WTC11 (cell line): ENCODE measurements around the gene COG5. TPM values are rescaled to one million over a fixed set of nuclear protein-coding genes. Genes with fewer than 3 reads are reported as not detected.

Experiments used
- ATAC-seq: fragments of 200-7000 bp; cut with Tn5 transposase; 2 replicates; pipeline ENCODE4 v1.10.0; 2021; ENCODE audit warnings: mild to moderate bottlenecking, moderate library complexity
- CTCF ChIA-PET: fragments of 300-600 bp; sonication (Branson Sonifier 250); formaldehyde crosslinking; loops from one replicate; lab custom pipeline; 2021; ENCODE audit warnings: antibody characterized with exemption; lab: Charles Lee
- POLR2A ChIA-PET: fragments of 350-600 bp; sonication (Branson Sonifier 250); formaldehyde crosslinking; loops from one replicate; lab custom pipeline; 2021; ENCODE audit warnings: antibody characterized with exemption; lab: Charles Lee
- DNase-seq: peaks from one replicate; pipeline ENCODE4 v3.0.0; 2021; ENCODE audit warnings: low spot score
- H3K27ac Mint-ChIP-seq: 2 replicates; pipeline ENCODE4 v1.8.0; 2021; ENCODE audit warnings: mixed read lengths
- H3K27me3 Mint-ChIP-seq: 2 replicates; pipeline ENCODE4 v1.8.0; 2021; ENCODE audit warnings: low read depth, mild to moderate bottlenecking, moderate library complexity, mixed read lengths
- H3K36me3 Mint-ChIP-seq: 2 replicates; pipeline ENCODE4 v1.8.0; 2021; ENCODE audit warnings: mixed read lengths
- H3K4me1 Mint-ChIP-seq: 2 replicates; pipeline ENCODE4 v1.8.0; 2022; ENCODE audit warnings: mixed read lengths
- H3K4me3 Mint-ChIP-seq: 2 replicates; pipeline ENCODE4 v1.8.0; 2021; ENCODE audit warnings: mild to moderate bottlenecking, moderate library complexity, mixed read lengths
- H3K9me3 Mint-ChIP-seq: 2 replicates; pipeline ENCODE4 v1.8.0; 2021; ENCODE audit warnings: mixed read lengths
- CDX4 ChIP-seq: fragments of 250-450 bp; sonication (Bioruptor Pico); IDR thresholded peaks from 2 replicates; pipeline ENCODE4 v1.9.0; 2021; ENCODE audit warnings: moderate library complexity, mild to moderate bottlenecking, inconsistent platforms, borderline replicate concordance
- CREB1 ChIP-seq: sonication (generic); formaldehyde crosslinking; IDR thresholded peaks from 2 replicates; pipeline ENCODE4 v1.8.0; 2023; ENCODE audit warnings: mild to moderate bottlenecking, missing genetic modification reagents
- CTCF ChIP-seq: fragments of 200-600 bp; IDR thresholded peaks from 2 replicates; pipeline ENCODE4 v1.8.0; 2022; ENCODE audit warnings: antibody characterized with exemption
- E2F4 ChIP-seq: sonication (generic); formaldehyde crosslinking; IDR thresholded peaks from 2 replicates; pipeline ENCODE4 v1.8.1; 2022; ENCODE audit warnings: low read depth, mild to moderate bottlenecking, moderate library complexity, missing genetic modification reagents, borderline replicate concordance
- ETV6 ChIP-seq: sonication (generic); formaldehyde crosslinking; IDR thresholded peaks from 2 replicates; pipeline ENCODE4 v1.8.1; 2022; ENCODE audit warnings: mild to moderate bottlenecking, missing genetic modification reagents
- FOXK1 ChIP-seq: sonication (generic); formaldehyde crosslinking; IDR thresholded peaks from 2 replicates; pipeline ENCODE4 v1.8.0; 2022; ENCODE audit warnings: mild to moderate bottlenecking, moderate library complexity, missing genetic modification reagents
- HMGXB4 ChIP-seq: sonication (generic); formaldehyde crosslinking; IDR thresholded peaks from 2 replicates; pipeline ENCODE4 v1.8.1; 2023; ENCODE audit warnings: mild to moderate bottlenecking, moderate library complexity, missing genetic modification reagents
- MAX ChIP-seq: sonication (generic); formaldehyde crosslinking; IDR thresholded peaks from 2 replicates; pipeline ENCODE4 v1.8.0; 2022; ENCODE audit warnings: mild to moderate bottlenecking, missing genetic modification reagents
- NR1H2 ChIP-seq: sonication (generic); formaldehyde crosslinking; IDR thresholded peaks from 2 replicates; pipeline ENCODE4 v1.9.0; 2021; ENCODE audit warnings: mild to moderate bottlenecking, moderate library complexity, missing genetic modification reagents
- SMAD3 ChIP-seq: sonication (generic); formaldehyde crosslinking; IDR thresholded peaks from 2 replicates; pipeline ENCODE4 v1.8.0; 2022; ENCODE audit warnings: missing genetic modification reagents, mild to moderate bottlenecking, borderline replicate concordance
- STAT6 ChIP-seq: sonication (generic); formaldehyde crosslinking; conservative IDR thresholded peaks from 2 replicates; pipeline ENCODE4 v1.8.1; 2023; ENCODE audit warnings: mild to moderate bottlenecking, low read depth, missing genetic modification reagents, moderate library complexity
- TEAD1 ChIP-seq: sonication (generic); formaldehyde crosslinking; IDR thresholded peaks from 2 replicates; pipeline ENCODE4 v1.8.0; 2022; ENCODE audit warnings: mild to moderate bottlenecking, missing genetic modification reagents
- TEAD4 ChIP-seq: sonication (generic); formaldehyde crosslinking; IDR thresholded peaks from 2 replicates; pipeline ENCODE4 v1.8.0; 2022; ENCODE audit warnings: mild to moderate bottlenecking, missing genetic modification reagents
- ZNF263 ChIP-seq: sonication (generic); formaldehyde crosslinking; IDR thresholded peaks from 2 replicates; pipeline ENCODE4 v1.8.1; 2022; ENCODE audit warnings: low read depth, mild to moderate bottlenecking, moderate library complexity, missing genetic modification reagents
- ZNF396 ChIP-seq: fragments of 250-450 bp; sonication (Bioruptor Pico); IDR thresholded peaks from 2 replicates; pipeline ENCODE4 v1.8.0; 2021; ENCODE audit warnings: mild to moderate bottlenecking, moderate library complexity, borderline replicate concordance
- ZNF532 ChIP-seq: fragments of 250-450 bp; sonication (Bioruptor Pico); IDR thresholded peaks from 2 replicates; pipeline ENCODE4 v1.9.0; 2021; ENCODE audit warnings: mild to moderate bottlenecking, borderline replicate concordance
- ZNF671 ChIP-seq: fragments of 250-450 bp; sonication (Bioruptor Pico); IDR thresholded peaks from 2 replicates; pipeline ENCODE4 v1.8.0; 2021; ENCODE audit warnings: mild to moderate bottlenecking
- total RNA-seq: library from RNA; stranded (reverse); gene quantifications from 3 replicates; pipeline ENCODE4 v1.2.3, GENCODE V29; 2021

Gene COG5
- total RNA-seq, 1 experiment from 2014 or later = 23.8 TPM

GRCh38 chr7:107236862-107237261, 326.9 kb downstream of the COG5 start:
- H3K9me3 Mint-ChIP-seq = no peaks in the 10 kb centered on the region
- CTCF ChIA-PET = no interaction called here
- H3K4me3 Mint-ChIP-seq = no peak overlapping the region
- H3K36me3 Mint-ChIP-seq = no peaks in the 10 kb centered on the region
- POLR2A ChIA-PET = no interaction called here
- H3K27me3 Mint-ChIP-seq = no peaks in the 10 kb centered on the region
- DNase-seq (no peak), ATAC-seq (no peak)
- H3K4me1 Mint-ChIP-seq = peaks cover 25% of the 10 kb centered on the region
- TF ChIP-seq FOXK1 = no peak
- TF ChIP-seq NR1H2 (CRISPR knock-in tag) = no peak
- no peak for TF ChIP-seq TEAD4 (CRISPR knock-in tag)
- no peak overlapping the region for H3K27ac Mint-ChIP-seq

GRCh38 chr7:107234436-107234835, 329.3 kb downstream of the COG5 start:
- Mint-ChIP-seq H3K27me3 (no peaks in the 10 kb centered on the region), H3K9me3 (no peaks in the 10 kb centered on the region), H3K4me1 (peaks cover 30% of the 10 kb centered on the region), H3K27ac (peak overlapping the region; percentile 16; the same call in 1 of the 2 replicates), H3K36me3 (no peaks in the 10 kb centered on the region), H3K4me3 (no peak overlapping the region)
- ATAC-seq (peak; percentile 53; the same call in 1 of the 2 replicates), DNase-seq (no peak)
- TF ChIP-seq ZNF671 (CRISPR knock-in tag) = no peak
- no peak for TF ChIP-seq ZNF396 (CRISPR knock-in tag)
- TF ChIP-seq ZNF263 = no peak
- no peak for TF ChIP-seq ETV6
- TF ChIP-seq SMAD3 = no peak
- TF ChIP-seq HMGXB4 (CRISPR knock-in tag) = no peak
- no peak for TF ChIP-seq CTCF
- TF ChIP-seq ZNF532 = no peak
- no peak for TF ChIP-seq TEAD1 (CRISPR knock-in tag)
- TF ChIP-seq CREB1 (CRISPR knock-in tag) = no peak
- no peak for TF ChIP-seq E2F4 (CRISPR knock-in tag)
- TF ChIP-seq CDX4 (CRISPR knock-in tag) = no peak
- no peak for TF ChIP-seq MAX
- no peak for TF ChIP-seq STAT6 (CRISPR knock-in tag)
- ChIA-PET POLR2A (no interaction called here), CTCF (no interaction called here)
